Gastrocnemius medialis (tissue), 4 donors: ENCODE measurements around the gene TTLL9. TPM values are rescaled to one million over a fixed set of nuclear protein-coding genes. Genes with fewer than 3 reads are reported as not detected.

ENCODE experiments used
- ATAC-seq, 2 donors: fragments of 150-250 bp; one replicate each; pipeline ENCODE4 v1.9.1; 2016
- DNase-seq, 2 donors: peaks; one replicate each; pipeline ENCODE4 v3.0.0-alpha.2; 2019
- H3K27ac ChIP-seq, 4 donors: fragments of 200-600 bp; sonication (generic); 1 replicate in 1 of 4; 2 replicates in 3 of 4; pipeline ENCODE4 v1.5.1; 2016 to 2018; ENCODE audit warnings: mild to moderate bottlenecking in 2 of 4, moderate library complexity in 1 of 4
- H3K27me3 ChIP-seq, 3 donors: fragments of 200-600 bp; sonication (generic) in 2 of 3; 1 replicate in 1 of 3; 2 replicates in 2 of 3; pipeline versions ENCODE4 v1.5.1 to v1.6.0; 2016 to 2019; ENCODE audit warnings: mild to moderate bottlenecking in 1 of 3, moderate library complexity in 1 of 3
- H3K36me3 ChIP-seq, 2 donors: fragments of 200-600 bp; sonication (generic) in 1 of 2; one replicate each; pipeline ENCODE4 v1.5.1; 2017 to 2018
- H3K4me1 ChIP-seq, 2 donors: fragments of 200-600 bp; sonication (generic) in 1 of 2; one replicate each; pipeline ENCODE4 v1.5.1; 2016 to 2017; ENCODE audit warnings: mild to moderate bottlenecking in 2 of 2
- H3K4me3 ChIP-seq, 4 donors: fragments of 200-600 bp; sonication (generic) in 3 of 4; 1 replicate in 1 of 4; 2 replicates in 3 of 4; pipeline ENCODE4 v1.5.1; 2016 to 2019; ENCODE audit warnings: mild to moderate bottlenecking in 2 of 4
- H3K9me3 ChIP-seq, 3 donors: fragments of 200-600 bp; sonication (generic) in 2 of 3; 1 replicate in 1 of 3; 2 replicates in 2 of 3; pipeline ENCODE4 v1.5.1; 2016 to 2019
- POLR2A ChIP-seq, 2 donors: fragments of 450-650 bp; IDR thresholded peaks; one replicate each; pipeline ENCODE4 v1.6.1; 2017; ENCODE audit warnings: antibody characterized with exemption in 2 of 2, mild to moderate bottlenecking in 2 of 2, moderate library complexity in 2 of 2
- in situ Hi-C, 4 donors: fragments of 200-750 bp; cut with MboI; loops; one replicate each; pipeline versions ENCODE4 v1.15.0 to v1.8.0; 2017; ENCODE audit warnings: low sequenced_read_pairs in 4 of 4
- intact Hi-C: fragments of 100-400 bp; cut with DNase I; formaldehyde crosslinking; loops from one replicate; pipeline ENCODE4 v1.15.1; 2023; ENCODE audit warnings: low total_unique reads
- total RNA-seq, 4 donors: library from RNA; depleted of rRNA; stranded (reverse); fragments of >200 nt; gene quantifications; one replicate each; pipeline versions ENCODE4 v1.1.0 to v1.2.3, GENCODE V29; 2016
- TF ChIP-seq, protein P1 (sequence below), 5 experiments: fragments of 450-650 bp in 3 of 5; fragments of 200-600 bp in 2 of 5; sonication (generic) in 2 of 5; IDR thresholded peaks in 4 of 5; conservative IDR thresholded peaks in 1 of 5; 1 replicate in 4 of 5; 2 replicates in 1 of 5; pipeline ENCODE4 v1.5.1; 2016 to 2019; ENCODE audit warnings: antibody characterized with exemption in 5 of 5, mild to moderate bottlenecking in 3 of 5, moderate library complexity in 3 of 5

TTLL9 gene
- total RNA-seq, 4 donors from 2014 or later, result not detected

DNA sequence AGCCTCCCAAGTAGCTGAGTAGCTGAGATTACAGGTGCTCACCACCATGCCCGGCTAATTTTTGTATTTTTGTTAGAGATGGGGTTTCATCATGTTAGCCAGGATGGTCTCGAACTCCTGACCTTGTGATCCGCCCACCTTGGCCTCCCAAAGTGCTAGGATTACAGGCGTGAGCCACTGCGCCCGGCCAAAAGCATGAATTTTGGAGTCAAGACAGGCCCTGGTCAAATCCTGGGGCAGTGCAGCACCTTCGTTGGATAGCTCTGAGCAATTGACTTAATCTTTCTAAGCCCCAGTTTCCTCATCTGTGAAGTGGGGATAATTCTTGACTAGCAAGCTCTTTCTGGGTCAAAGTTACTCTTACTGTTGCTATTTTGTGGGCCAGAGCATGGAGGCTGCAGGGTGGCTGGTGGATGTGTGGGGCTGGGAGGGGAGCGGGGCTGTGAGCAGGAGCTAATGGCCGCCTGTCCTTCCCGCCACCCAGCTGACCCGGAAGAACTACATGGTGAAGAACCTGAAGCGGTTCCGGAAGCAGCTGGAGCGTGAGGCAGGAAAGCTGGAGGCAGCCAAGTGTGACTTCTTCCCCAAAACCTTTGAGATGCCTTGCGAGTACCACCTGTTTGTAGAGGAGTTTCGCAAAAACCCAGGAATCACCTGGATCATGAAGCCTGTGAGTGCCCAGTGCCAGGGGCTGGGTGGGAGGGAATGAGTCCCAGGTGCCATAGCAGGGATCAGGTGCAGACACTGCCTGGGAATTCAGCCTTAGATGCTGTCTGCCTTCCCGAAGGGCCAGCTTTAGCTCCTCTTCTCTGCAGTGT lies 39.0 kb downstream of the TTLL9 start:
- no peak overlapping the region for H3K4me3 ChIP-seq
- ATAC-seq, result no peak
- no peak for DNase-seq
- in situ Hi-C loops (no loop called here), intact Hi-C loops (no loop called here)
- no peaks in the 10 kb centered on the region for H3K4me1 ChIP-seq
- no peak for TF ChIP-seq POLR2A (IDR thresholded peaks at IDR 0.05)
- TF ChIP-seq, protein P1, sequence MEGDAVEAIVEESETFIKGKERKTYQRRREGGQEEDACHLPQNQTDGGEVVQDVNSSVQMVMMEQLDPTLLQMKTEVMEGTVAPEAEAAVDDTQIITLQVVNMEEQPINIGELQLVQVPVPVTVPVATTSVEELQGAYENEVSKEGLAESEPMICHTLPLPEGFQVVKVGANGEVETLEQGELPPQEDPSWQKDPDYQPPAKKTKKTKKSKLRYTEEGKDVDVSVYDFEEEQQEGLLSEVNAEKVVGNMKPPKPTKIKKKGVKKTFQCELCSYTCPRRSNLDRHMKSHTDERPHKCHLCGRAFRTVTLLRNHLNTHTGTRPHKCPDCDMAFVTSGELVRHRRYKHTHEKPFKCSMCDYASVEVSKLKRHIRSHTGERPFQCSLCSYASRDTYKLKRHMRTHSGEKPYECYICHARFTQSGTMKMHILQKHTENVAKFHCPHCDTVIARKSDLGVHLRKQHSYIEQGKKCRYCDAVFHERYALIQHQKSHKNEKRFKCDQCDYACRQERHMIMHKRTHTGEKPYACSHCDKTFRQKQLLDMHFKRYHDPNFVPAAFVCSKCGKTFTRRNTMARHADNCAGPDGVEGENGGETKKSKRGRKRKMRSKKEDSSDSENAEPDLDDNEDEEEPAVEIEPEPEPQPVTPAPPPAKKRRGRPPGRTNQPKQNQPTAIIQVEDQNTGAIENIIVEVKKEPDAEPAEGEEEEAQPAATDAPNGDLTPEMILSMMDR (IDR thresholded peaks at IDR 0.05 in 4 of 5, conservative IDR thresholded peaks at IDR 0.05 in 1 of 5), result no peak
- H3K27ac ChIP-seq, result no peak overlapping the region
- H3K36me3 ChIP-seq, result no peaks in the 10 kb centered on the region
- no peaks in the 10 kb centered on the region for H3K27me3 ChIP-seq
- H3K9me3 ChIP-seq, result no peaks in the 10 kb centered on the region

DNA sequence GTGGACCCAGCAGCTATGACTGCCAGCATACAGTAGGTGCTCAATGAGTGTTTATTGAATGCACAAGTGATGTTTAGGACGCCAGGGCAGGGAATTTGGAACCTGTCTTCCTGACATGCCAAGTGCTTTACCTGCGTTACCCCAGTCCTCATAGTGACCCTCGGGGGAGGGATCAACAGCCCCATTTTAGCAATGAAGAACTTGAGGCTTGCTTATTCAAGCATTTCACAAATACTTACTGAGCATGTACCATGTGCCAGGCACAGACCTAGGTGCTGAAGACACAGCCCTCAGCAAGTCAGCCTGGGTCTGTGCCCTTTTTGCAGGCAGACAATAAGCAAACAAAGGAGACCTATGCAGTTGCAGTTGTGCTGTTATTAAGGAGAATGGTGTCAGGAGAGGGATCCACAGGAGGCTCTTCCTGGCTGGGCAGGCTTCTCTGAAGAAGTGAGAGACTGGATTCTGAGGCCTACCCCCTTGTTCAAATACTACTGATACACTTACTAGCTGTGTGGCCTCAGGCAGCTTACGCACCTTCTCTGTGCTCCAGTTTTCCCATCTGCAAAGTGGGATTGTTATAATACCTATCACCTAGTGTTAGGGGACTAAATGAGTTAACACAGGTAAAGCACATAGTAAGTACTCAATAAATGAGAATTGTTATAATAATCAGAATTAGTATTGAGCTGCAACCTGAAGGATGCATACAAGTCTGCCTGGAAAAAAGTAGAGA lies 39.8 kb downstream of the TTLL9 start:
- no peaks in the 10 kb centered on the region for H3K27me3 ChIP-seq
- in situ Hi-C loops, result no loop called here
- no peaks in the 10 kb centered on the region for H3K9me3 ChIP-seq
- no peaks in the 10 kb centered on the region for H3K36me3 ChIP-seq
- H3K27ac ChIP-seq, result no peak overlapping the region
- intact Hi-C loops, result no loop called here
- DNase-seq, result no peak
- no peak overlapping the region for H3K4me3 ChIP-seq
- TF ChIP-seq, protein P1 (IDR thresholded peaks at IDR 0.05 in 4 of 5, conservative IDR thresholded peaks at IDR 0.05 in 1 of 5), result no peak
- no peak for TF ChIP-seq POLR2A (IDR thresholded peaks at IDR 0.05)
- no peaks in the 10 kb centered on the region for H3K4me1 ChIP-seq
- no peak for ATAC-seq

DNA sequence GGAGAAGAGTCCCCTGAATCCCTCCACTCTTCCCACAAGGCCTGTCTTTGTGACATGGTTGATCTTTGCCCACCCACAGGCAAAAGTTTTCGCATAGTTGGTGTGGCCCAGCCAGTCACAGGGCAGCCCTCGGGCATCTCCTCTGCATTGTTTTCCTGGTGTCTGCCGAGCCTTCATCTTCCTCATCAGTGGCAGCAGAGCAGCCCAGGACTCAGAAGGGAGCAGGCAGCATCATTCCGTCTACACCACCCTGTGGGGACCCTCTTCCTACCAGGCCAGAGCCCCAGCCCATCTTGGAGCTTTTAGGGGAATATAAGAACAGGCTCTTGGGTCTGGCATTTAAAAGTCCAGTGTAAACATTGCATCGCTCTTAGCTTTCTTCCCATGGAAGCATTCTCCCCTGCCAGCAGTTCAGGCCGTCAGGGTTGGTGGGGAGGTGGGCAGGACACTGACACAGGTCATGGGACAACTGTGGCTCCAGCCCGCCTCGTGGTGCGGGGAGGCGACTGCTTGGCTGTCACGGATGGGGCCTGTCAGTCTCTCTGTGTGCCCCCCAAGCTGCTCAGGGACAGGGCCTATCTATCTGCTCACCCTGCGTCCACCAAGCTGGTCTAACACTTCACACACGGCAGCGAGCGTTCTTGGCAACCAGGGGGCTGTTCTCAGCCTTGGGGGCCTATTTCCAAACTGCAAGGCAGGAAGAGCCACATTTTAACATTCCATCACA lies 43.2 kb downstream of the TTLL9 start:
- intact Hi-C loops (no loop called here), in situ Hi-C loops (no loop called here)

DNA sequence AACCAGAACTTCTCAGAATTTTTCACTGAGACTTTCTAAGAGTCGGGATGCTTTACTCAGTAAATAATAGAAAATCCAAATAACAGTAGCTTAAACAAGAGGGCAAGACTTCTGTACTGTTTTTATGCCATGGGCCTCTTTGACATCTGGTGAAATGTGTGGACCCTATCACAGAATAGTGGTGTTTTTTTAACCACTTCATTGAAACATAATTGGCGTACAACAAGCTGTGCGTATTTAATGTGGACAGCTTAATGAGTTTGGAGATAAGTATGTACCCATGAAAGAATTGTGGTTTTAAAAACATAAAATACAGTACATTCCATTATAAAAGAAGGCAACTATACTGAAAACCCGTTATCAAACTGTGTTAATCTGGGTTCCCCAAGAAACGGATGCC lies 43.7 kb downstream of the TTLL9 start:
- Histone ChIP-seq H3K27ac (no peak overlapping the region), H3K4me3 (no peak overlapping the region), H3K27me3 (no peaks in the 10 kb centered on the region), H3K36me3 (no peaks in the 10 kb centered on the region), H3K4me1 (no peaks in the 10 kb centered on the region), H3K9me3 (no peaks in the 10 kb centered on the region)
- intact Hi-C loops, result no loop called here
- DNase-seq, result no peak
- no peak for ATAC-seq
- TF ChIP-seq, protein P1 (IDR thresholded peaks at IDR 0.05 in 4 of 5, conservative IDR thresholded peaks at IDR 0.05 in 1 of 5), result no peak
- no peak for TF ChIP-seq POLR2A (IDR thresholded peaks at IDR 0.05)
- in situ Hi-C loops, result no loop called here

More for the DNA sequence above, 43.2 kb downstream of the TTLL9 start:
- ATAC-seq (no peak), DNase-seq (no peak)
- Histone ChIP-seq H3K27ac (no peak overlapping the region), H3K9me3 (no peaks in the 10 kb centered on the region), H3K27me3 (no peaks in the 10 kb centered on the region), H3K36me3 (no peaks in the 10 kb centered on the region), H3K4me3 (no peak overlapping the region), H3K4me1 (no peaks in the 10 kb centered on the region)
- no peak for TF ChIP-seq POLR2A (IDR thresholded peaks at IDR 0.05)
- TF ChIP-seq, protein P1 (IDR thresholded peaks at IDR 0.05 in 4 of 5, conservative IDR thresholded peaks at IDR 0.05 in 1 of 5), result no peak
